ENCODE data around the gene GLP2R.

DNA sequence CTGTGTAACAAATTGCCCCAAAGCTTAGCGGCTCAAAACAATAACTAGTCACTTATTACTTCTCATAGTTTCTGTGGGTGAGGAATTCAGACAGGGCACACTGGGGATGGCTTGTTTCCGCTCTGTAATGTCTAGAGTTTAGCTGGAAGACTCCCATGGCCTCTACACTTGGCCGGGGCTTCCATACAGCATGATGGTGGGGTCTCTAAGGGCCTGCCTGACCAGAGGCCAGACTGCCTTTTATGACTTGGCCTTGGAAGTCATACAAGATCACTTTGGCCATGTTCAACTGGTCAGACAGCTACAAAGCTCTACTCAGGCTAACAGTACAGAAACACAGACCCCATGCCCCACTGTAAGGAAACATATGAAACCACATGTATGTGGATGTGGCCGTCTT is 8.2 kb downstream of the GLP2R start:
- TF ChIP-seq, protein P1, sequence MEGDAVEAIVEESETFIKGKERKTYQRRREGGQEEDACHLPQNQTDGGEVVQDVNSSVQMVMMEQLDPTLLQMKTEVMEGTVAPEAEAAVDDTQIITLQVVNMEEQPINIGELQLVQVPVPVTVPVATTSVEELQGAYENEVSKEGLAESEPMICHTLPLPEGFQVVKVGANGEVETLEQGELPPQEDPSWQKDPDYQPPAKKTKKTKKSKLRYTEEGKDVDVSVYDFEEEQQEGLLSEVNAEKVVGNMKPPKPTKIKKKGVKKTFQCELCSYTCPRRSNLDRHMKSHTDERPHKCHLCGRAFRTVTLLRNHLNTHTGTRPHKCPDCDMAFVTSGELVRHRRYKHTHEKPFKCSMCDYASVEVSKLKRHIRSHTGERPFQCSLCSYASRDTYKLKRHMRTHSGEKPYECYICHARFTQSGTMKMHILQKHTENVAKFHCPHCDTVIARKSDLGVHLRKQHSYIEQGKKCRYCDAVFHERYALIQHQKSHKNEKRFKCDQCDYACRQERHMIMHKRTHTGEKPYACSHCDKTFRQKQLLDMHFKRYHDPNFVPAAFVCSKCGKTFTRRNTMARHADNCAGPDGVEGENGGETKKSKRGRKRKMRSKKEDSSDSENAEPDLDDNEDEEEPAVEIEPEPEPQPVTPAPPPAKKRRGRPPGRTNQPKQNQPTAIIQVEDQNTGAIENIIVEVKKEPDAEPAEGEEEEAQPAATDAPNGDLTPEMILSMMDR (conservative IDR thresholded peaks at IDR 0.05; ENCODE audit: low read length) = no peak
- TF ChIP-seq EZH2phosphoT487 (IDR thresholded peaks at IDR 0.05; ENCODE audit: borderline replicate concordance, low read depth, low read length) = no peak
